ENCODE results near the gene ANO4.

- TF ChIP-seq CTCF (optimal IDR thresholded peaks at IDR 0.05 in 1 of 3, IDR thresholded peaks at IDR 0.05 in 1 of 3, conservative IDR thresholded peaks at IDR 0.05 in 1 of 3; ENCODE audit: extremely low read depth in 1 of 3, insufficient read depth in 2 of 3, low read length in 3 of 3) (no peak), EZH2 (IDR thresholded peaks at IDR 0.05; ENCODE audit: low read length) (no peak)
Observed at GRCh38 chr12:100940503-100940902, 145.9 kb downstream of the ANO4 start.

All from keratinocyte (primary cell).